Measurements from ENCODE around the gene APOBEC3H.

APOBEC3H gene

DNA sequence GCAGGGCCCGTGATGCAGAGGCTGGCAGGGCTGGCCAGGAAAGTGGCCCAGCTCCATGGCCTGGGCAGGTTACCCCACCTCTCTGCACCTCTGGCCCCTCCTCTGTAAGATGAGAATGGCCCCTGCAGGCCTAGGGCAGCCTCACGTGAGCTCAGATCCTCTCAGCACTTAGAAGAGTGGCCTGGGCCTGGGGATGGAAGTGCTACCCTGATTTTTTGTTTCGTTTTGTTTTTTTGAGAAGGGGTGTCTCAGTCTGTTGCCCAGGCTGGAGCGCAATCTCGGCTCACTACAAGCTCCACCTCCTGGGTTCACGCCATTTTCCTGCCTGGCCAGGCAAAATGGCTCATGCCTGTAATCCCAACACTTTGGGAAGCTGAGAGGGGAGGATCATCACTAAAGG, 982 bp downstream of the APOBEC3H start:
- TF ChIP-seq SIN3A (IDR thresholded peaks at IDR 0.05; ENCODE audit: borderline replicate concordance, insufficient read depth, low read length) (no peak), POLR2AphosphoS5 (IDR thresholded peaks at IDR 0.05; ENCODE audit: low read depth, low read length) (no peak), FOXP2 (optimal IDR thresholded peaks at IDR 0.05; ENCODE audit: borderline replicate concordance, extremely low read depth, extremely low read length, insufficient read depth) (no peak), TAF1 (IDR thresholded peaks at IDR 0.05; ENCODE audit: borderline replicate concordance, insufficient read depth, low read length) (no peak)
- TF ChIP-seq, protein P1, sequence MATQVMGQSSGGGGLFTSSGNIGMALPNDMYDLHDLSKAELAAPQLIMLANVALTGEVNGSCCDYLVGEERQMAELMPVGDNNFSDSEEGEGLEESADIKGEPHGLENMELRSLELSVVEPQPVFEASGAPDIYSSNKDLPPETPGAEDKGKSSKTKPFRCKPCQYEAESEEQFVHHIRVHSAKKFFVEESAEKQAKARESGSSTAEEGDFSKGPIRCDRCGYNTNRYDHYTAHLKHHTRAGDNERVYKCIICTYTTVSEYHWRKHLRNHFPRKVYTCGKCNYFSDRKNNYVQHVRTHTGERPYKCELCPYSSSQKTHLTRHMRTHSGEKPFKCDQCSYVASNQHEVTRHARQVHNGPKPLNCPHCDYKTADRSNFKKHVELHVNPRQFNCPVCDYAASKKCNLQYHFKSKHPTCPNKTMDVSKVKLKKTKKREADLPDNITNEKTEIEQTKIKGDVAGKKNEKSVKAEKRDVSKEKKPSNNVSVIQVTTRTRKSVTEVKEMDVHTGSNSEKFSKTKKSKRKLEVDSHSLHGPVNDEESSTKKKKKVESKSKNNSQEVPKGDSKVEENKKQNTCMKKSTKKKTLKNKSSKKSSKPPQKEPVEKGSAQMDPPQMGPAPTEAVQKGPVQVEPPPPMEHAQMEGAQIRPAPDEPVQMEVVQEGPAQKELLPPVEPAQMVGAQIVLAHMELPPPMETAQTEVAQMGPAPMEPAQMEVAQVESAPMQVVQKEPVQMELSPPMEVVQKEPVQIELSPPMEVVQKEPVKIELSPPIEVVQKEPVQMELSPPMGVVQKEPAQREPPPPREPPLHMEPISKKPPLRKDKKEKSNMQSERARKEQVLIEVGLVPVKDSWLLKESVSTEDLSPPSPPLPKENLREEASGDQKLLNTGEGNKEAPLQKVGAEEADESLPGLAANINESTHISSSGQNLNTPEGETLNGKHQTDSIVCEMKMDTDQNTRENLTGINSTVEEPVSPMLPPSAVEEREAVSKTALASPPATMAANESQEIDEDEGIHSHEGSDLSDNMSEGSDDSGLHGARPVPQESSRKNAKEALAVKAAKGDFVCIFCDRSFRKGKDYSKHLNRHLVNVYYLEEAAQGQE (IDR thresholded peaks at IDR 0.05; ENCODE audit: insufficient read depth in 1 of 2, low read depth in 2 of 2, low read length in 2 of 2): no peak

DNA sequence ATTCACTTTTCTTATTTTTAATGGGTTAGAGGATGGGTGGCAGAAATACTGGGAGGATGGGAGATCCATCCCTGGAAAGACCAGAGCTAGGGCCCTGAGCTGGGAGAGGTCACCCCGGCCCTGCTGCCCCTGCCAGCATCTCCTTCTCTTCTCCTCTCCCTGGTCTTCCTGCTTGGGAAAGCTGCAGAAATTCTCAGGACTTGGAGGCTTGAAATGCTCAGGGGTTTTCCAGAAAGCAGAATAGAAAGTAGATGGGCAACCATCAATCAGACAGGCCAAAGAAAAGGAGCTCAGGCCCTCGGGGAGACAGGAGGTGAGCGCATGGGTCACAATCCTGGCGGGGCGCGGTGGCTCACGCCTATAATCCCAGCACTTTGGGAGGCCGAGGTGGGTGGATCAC, 1.5 kb downstream of the APOBEC3H start:
- TF ChIP-seq POLR2AphosphoS5 (IDR thresholded peaks at IDR 0.05; ENCODE audit: low read depth, low read length) (no peak), SIN3A (IDR thresholded peaks at IDR 0.05; ENCODE audit: borderline replicate concordance, insufficient read depth, low read length) (no peak), FOXP2 (optimal IDR thresholded peaks at IDR 0.05; ENCODE audit: borderline replicate concordance, extremely low read depth, extremely low read length, insufficient read depth) (no peak), TAF1 (IDR thresholded peaks at IDR 0.05; ENCODE audit: borderline replicate concordance, insufficient read depth, low read length) (no peak)
- TF ChIP-seq, protein P1 (IDR thresholded peaks at IDR 0.05; ENCODE audit: insufficient read depth in 1 of 2, low read depth in 2 of 2, low read length in 2 of 2): no peak

DNA sequence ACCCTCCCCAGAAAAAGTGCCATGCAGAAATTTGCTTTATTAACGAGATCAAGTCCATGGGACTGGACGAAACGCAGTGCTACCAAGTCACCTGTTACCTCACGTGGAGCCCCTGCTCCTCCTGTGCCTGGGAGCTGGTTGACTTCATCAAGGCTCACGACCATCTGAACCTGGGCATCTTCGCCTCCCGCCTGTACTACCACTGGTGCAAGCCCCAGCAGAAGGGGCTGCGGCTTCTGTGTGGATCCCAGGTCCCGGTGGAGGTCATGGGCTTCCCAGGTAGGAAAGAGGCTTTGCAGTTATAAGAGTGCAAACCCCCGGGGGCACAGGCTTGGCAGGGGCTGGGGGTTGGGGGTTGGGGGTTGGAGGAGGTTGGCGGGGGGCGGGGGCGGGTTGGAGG, 4.2 kb downstream of the APOBEC3H start:
- TF ChIP-seq POLR2AphosphoS5 (IDR thresholded peaks at IDR 0.05; ENCODE audit: low read depth, low read length): no peak
- no peak for TF ChIP-seq SIN3A (IDR thresholded peaks at IDR 0.05; ENCODE audit: borderline replicate concordance, insufficient read depth, low read length)
- TF ChIP-seq TAF1 (IDR thresholded peaks at IDR 0.05; ENCODE audit: borderline replicate concordance, insufficient read depth, low read length): no peak
- TF ChIP-seq, protein P1 (IDR thresholded peaks at IDR 0.05; ENCODE audit: insufficient read depth in 1 of 2, low read depth in 2 of 2, low read length in 2 of 2): no peak
- no peak for TF ChIP-seq FOXP2 (optimal IDR thresholded peaks at IDR 0.05; ENCODE audit: borderline replicate concordance, extremely low read depth, extremely low read length, insufficient read depth)

DNA sequence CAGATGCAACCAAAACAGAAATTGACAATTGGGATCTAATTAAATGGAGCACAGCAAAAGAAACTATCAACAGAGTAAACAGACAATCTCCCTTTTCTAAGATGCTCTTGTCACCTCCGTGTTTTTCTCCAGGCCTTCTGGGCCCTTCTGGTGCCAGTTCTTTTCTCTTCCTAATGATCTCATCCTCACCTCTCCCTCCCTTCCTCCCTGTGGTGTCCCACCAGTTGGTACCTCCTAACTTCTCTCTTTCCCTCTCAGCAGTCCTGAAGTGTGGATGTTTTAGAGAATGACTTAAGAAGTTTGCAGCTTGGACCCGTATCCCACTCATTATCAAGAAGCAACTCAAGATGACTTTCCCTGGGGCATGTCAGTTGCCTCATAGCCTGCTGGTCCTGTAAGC, 6.4 kb downstream of the APOBEC3H start:
- TF ChIP-seq, protein P1 (IDR thresholded peaks at IDR 0.05; ENCODE audit: insufficient read depth in 1 of 2, low read depth in 2 of 2, low read length in 2 of 2): no peak
- TF ChIP-seq FOXP2 (optimal IDR thresholded peaks at IDR 0.05; ENCODE audit: borderline replicate concordance, extremely low read depth, extremely low read length, insufficient read depth): no peak
- no peak for TF ChIP-seq SIN3A (IDR thresholded peaks at IDR 0.05; ENCODE audit: borderline replicate concordance, insufficient read depth, low read length)
- TF ChIP-seq POLR2AphosphoS5 (IDR thresholded peaks at IDR 0.05; ENCODE audit: low read depth, low read length): no peak
- no peak for TF ChIP-seq TAF1 (IDR thresholded peaks at IDR 0.05; ENCODE audit: borderline replicate concordance, insufficient read depth, low read length)

DNA sequence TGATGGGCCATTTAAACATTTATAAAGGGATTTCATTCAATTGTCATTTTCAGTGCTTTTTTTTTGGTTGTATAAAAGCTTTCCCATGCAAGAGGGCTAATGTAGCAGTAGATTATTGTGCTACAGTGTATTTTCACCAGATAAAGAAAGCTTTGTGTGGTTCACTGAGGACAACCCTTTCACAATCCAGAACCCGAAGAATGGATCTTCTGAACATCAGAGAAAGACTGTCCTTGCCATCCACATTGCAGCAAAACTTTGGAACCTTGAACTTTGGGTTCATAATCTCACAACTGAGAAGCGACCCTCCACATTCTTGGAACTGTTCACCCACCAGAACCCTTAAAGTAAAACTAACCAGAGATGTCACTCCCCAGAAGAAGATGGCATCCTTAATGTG, 9.3 kb downstream of the APOBEC3H start:
- TF ChIP-seq POLR2AphosphoS5 (IDR thresholded peaks at IDR 0.05; ENCODE audit: low read depth, low read length) (no peak), TAF1 (IDR thresholded peaks at IDR 0.05; ENCODE audit: borderline replicate concordance, insufficient read depth, low read length) (no peak), FOXP2 (optimal IDR thresholded peaks at IDR 0.05; ENCODE audit: borderline replicate concordance, extremely low read depth, extremely low read length, insufficient read depth) (no peak), SIN3A (IDR thresholded peaks at IDR 0.05; ENCODE audit: borderline replicate concordance, insufficient read depth, low read length) (no peak)
- TF ChIP-seq, protein P1 (IDR thresholded peaks at IDR 0.05; ENCODE audit: insufficient read depth in 1 of 2, low read depth in 2 of 2, low read length in 2 of 2): no peak
